Panc1 (cell line): ENCODE data around the gene KCNF1.

Experiments used
- CTCF ChIP-seq: fragments of 450-650 bp; IDR thresholded peaks from 2 replicates; pipeline ENCODE4 v1.5.1; 2017; ENCODE audit warnings: mild to moderate bottlenecking
- POLR2AphosphoS5 ChIP-seq: IDR thresholded peaks from 2 replicates; pipeline ENCODE4 v1.6.1; 2012; ENCODE audit warnings: mild to moderate bottlenecking, low read depth, low read length, moderate library complexity
- REST ChIP-seq, 2 experiments: IDR thresholded peaks; 2 replicates each; pipeline ENCODE4 v1.6.1; 2011 to 2012; ENCODE audit warnings: low read depth in 2 of 2, control low read depth in 1 of 2, low read length in 1 of 2, mild to moderate bottlenecking in 1 of 2, moderate library complexity in 1 of 2; ENCODE audit not compliant: insufficient read depth in 1 of 2
- SIN3A ChIP-seq: IDR thresholded peaks from 2 replicates; pipeline ENCODE4 v1.6.1; 2012; ENCODE audit warnings: low read depth, mild to moderate bottlenecking, low read length, moderate library complexity, borderline replicate concordance; ENCODE audit not compliant: insufficient read depth
- TCF7L2 ChIP-seq: IDR thresholded peaks from 2 replicates; pipeline ENCODE4 v1.6.1; 2011; ENCODE audit warnings: mild to moderate bottlenecking, low read depth, low read length, inconsistent platforms

- TF ChIP-seq CTCF (no peak), POLR2AphosphoS5 (no peak), REST (IDR thresholded peaks at IDR 0.05; ENCODE audit: insufficient read depth in 1 of 2, low read depth in 2 of 2, low read length in 1 of 2) (no peak), SIN3A (no peak), TCF7L2 (no peak)
Observed at GRCh38 chr2:10947005-10947440, 35.3 kb downstream of the KCNF1 start.
